Measurements from ENCODE around the gene CDKAL1.
"Not testable (repeated sequence)": the region's sequence is repeated elsewhere in the genome, so short reads cannot be mapped to it uniquely, and the experiment has no call there.

CDKAL1 gene

GRCh38 chr6:21046276-21046675 is 512.0 kb downstream of the CDKAL1 start:
- DNase-seq: no peak

GRCh38 chr6:21048047-21048446 is 513.8 kb downstream of the CDKAL1 start:
- no peak for DNase-seq

- DNase-seq: no peak
Measured at GRCh38 chr6:21049148-21049547, 514.9 kb downstream of the CDKAL1 start.

DNA sequence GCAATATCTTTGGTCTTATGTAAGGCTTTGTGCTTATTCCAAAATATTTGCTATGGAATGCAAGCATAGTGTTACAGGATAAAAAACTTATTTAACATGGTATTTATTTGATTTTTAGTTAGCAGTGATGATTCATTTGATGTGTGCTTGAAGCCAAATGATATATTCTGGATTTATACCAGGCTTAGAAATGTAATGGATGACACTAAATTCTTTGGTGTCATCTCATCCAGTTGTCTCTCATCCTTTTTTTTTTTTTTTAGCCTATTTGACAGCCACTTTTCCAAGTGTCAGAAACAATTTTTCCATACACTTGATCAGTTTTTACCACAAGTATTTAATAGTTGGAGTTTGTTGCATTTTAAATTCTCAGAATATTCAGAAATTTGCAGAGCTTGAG is 515.3 kb downstream of the CDKAL1 start:
- no peak for DNase-seq

GRCh38 chr6:21050935-21051334 is 516.7 kb downstream of the CDKAL1 start:
- DNase-seq: no peak

GRCh38 chr6:21051777-21052176 is 517.5 kb downstream of the CDKAL1 start:
- no peak for DNase-seq

DNA sequence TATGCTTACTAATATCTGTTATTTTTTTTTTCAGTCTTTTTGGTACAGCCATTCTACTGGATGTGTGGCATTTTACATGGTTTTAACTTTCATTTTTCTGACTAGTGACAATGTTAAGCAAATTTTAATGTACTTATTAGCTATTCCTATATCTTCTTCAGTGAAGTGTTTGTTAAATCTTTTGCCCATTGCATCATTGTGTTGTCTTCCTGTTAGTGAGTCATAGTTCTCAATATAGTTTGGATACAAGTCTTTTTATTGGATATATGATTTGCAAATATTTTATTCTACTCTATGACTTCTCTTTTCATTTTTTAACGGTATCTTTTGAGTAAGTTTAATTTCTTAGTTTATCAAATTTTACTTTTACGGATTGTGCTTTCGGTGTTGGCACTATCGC is 519.4 kb downstream of the CDKAL1 start:
- DNase-seq: no peak

- not testable (repeated sequence) for DNase-seq
Measured at GRCh38 chr6:21055480-21055879, 521.2 kb downstream of the CDKAL1 start.

- DNase-seq: no peak
Measured at GRCh38 chr6:21061892-21062291, 527.6 kb downstream of the CDKAL1 start.

DNA sequence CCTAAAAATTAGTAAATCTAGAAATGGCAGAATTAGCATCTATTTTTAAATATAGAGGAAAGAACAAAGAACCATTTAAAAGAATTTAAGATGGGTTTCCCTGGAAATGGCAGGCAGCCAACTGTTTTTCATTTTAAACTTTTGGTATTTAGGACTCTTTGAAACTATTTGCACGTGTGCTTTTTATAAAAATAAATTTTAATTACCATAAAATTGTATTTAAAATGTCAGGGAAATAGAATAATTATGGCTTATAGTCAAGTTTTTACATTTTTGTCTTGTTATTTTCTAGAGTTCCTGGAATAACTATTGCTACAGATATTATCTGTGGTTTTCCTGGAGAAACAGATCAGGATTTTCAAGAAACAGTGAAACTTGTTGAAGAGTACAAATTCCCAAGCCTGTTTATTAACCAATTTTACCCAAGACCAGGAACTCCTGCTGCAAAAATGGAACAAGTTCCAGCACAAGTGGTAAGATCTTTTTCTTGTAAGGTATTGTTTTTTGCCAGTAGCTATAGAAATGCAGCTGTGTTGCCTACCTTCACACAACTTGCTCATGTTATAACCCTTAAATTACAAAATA is 530.6 kb downstream of the CDKAL1 start:
- no peak for DNase-seq

DNA sequence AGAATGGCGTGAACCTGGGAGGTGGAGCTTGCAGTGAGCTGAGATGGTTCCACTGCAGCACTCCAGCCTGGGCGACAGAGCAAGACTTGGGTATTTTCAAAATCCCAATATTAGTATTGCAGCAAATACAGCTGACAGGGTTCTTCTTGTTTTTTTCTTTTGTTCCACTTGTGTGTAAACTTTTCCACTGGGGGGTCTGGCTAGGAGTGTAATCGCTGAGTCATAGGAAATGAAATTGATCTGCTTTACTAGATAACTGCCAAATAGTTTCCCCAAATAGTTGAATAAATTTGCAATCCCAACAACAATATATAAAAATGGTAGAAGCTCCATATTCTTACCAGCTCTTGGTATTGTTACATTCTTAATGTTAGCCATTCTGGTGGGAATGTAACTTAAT is 533.3 kb downstream of the CDKAL1 start:
- no peak for DNase-seq

DNA sequence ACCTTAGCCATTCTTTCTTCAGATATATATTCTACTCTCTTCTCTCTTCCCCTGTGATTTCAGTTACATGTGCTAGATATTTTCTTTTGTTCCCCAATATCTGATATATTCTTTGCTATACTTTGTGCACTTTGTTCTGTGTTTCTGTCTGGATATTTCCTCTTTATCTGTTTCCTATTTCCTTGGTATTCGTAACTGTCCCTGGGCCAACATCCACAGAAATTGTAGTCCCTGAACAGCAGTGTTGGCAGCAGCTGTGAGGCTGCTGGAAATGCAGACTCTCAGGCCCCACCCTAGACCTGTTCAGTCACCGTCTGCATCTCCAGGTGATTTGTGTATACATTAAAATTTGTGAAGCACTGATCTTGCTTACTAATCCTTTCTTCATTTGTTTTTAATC is 536.4 kb downstream of the CDKAL1 start:
- no peak for DNase-seq

DNA sequence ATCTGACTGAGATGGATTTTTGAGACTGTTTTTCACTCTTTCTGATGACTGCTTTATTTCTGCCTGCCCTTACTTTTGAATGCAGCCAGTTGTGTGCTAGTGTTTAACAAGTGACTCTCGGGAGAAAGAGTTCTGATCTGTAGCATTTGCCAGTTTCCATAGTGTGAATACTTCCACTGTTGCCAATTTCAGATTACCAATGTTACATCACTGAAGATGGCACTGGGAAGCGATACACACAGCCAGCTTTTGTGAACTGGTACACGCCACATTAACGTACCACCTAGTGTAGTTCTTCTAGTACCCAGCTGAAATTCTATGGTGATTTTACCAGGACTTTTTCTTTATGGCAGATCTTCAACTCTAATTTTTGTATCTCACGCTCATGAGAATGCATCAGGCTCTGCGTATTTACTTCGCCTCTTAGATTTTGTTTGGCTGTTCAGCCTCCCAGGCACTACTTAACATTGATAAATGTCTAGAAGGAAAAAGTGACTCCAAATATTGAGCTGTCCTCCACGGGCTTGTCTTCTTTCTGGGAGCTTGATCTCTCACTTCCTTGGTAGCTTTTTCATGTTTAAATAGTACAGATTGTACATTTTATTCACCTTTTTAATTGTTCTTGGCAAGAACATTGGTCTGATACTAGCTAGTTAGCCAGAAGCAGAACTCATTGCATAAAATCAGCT is 537.7 kb downstream of the CDKAL1 start:
- DNase-seq: no peak

DNA sequence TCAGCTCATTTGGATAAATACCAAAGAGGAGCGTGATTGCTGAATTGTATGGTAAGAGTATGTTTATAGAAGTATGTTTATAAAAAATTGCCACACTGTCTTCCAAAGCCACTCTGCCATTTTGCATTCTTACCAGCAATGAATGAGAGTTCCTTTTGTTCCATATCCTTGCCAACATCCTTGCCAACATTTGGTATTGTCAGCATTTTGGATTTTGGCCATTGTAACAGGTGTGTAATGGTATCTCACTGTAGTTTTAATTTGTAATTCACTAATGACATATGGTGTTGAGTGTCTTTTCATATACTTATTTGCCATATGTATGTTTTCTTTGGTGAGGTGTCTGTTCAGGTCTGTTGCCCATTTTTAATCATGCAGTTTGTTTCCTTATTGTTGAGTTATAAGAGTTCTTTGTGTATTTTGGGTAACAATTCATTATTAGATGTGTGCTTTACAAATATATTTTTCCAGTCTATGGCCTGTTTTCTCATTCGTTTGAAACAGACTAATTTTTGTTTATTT is 539.1 kb downstream of the CDKAL1 start:
- DNase-seq: no peak

DNA sequence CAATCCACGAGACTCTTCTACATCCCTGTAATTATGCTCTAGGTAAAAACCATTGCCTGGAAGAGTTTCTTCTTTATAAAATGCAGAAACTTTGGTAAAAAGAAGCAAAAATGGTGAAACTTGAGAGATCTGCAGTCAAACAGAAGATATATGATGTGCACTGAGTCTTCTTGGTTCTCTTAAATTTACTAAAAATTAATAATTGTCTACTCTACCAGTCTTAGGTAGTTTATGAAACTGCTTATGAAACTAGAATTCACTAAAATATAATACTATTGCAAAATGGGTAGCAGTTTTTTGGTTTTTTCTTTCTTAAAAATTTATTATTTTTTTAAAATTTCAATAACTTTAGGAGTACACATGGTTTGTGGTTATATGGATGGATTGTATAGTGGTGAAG is 540.2 kb downstream of the CDKAL1 start:
- no peak for DNase-seq

GRCh38 chr6:21075986-21076385 is 541.7 kb downstream of the CDKAL1 start:
- no peak for DNase-seq

DNA sequence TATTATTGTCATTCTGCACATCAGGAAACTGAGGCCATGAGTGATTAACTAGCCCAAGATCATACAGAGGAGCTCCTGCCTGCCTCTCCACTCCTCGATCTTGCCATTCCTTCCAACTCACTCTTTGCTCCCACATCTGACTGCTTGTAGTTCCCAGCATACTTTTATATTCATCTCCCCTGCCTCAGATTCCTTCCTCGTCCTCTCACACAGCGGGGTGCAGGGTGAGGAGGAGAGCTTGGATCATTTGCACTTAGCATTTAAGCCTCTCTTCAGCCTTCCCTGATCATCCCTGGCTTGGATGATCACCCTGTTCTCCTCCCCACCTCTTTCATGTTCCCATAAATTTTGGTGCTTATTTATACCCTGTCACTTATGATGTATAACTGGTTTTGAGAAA is 544.2 kb downstream of the CDKAL1 start:
- DNase-seq: no peak

DNA sequence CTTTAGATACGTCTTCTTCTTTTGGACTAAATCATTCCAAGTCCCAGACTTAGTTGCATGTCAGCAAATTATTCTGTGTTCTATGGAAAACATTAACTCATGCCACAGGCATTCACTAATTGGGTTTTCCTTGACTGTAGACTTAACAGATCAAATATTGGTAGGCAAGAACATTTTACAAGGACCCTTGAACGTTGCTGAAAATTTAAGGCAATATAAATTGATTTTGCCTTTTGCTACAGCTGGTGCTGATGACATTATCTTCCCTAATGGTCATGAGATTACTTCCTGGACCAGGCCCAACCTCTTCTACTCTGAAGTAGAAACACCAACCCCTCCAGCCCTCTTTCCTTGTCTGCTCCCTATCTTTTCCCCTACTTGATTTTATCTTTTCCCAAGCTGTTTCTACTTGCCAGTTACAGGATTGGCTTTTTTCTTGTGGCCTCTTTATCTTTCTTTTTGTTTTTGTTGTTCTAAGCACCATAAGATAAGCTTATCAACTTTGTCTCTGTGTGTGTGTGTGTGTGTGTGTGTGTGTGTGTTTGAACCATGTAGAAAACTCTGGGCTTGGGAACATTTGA is 545.3 kb downstream of the CDKAL1 start:
- DNase-seq: no peak

GRCh38 chr6:21080221-21080620 is 546.0 kb downstream of the CDKAL1 start:
- no peak for DNase-seq

GRCh38 chr6:21082091-21082490 is 547.8 kb downstream of the CDKAL1 start:
- no peak for DNase-seq

GRCh38 chr6:21083708-21084107 is 549.5 kb downstream of the CDKAL1 start:
- DNase-seq: no peak

- DNase-seq: no peak
Measured at GRCh38 chr6:21084656-21085055, 550.4 kb downstream of the CDKAL1 start.

DNA sequence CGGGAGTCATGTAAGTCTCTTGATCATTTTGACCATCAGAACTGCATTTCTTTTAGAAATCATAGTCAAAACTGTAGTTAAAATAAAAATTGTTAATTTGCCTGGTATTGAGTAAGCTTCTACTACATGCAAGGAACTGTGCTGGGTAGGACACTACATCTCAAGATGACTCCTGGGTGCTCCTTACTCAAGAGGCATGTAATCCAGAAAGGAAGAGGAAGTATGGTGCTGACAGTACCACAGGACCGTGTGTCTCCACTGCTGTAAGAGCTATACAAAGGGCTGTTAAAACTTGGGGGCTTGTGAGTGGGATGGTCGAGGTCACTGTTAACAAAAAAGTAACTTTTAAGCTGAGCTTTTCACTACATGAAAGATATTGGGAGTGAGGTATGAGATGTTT is 551.0 kb downstream of the CDKAL1 start:
- DNase-seq: no peak

DNA sequence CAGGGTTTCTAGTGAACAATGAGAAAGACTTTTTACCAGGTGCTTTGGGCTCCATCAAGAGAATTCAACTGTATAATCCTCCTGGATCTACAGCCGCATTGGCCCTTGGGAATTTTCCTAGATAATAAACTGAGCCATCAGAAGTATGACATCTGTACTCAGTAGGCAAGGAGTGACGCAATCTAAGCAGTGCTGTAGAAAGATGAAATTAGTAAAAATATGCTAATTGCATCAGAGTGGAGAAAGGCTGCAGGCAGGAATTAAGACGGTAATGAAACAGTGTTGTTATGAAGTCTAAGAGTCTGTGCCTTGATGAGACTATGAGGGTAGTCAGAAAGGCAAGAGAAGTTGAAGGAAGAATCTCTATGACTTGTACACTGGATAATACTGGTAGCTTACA is 551.4 kb downstream of the CDKAL1 start:
- no peak for DNase-seq

- no peak for DNase-seq
Measured at GRCh38 chr6:21087188-21087587, 552.9 kb downstream of the CDKAL1 start.
